COLO668 (cell line): ENCODE results near the gene PCDHGA6.
"Not testable (repeated sequence)": the region's sequence is repeated elsewhere in the genome, so short reads cannot be mapped to it uniquely, and the experiment has no call there.

Source experiments
- DNase-seq: peaks from one replicate; lab custom pipeline; 2025; ENCODE audit not compliant: unreplicated experiment; lab: John Stamatoyannopoulos, UW

PCDHGA6 gene

GRCh38 chr5:141359790-141360426, 13.8 kb upstream of the PCDHGA6 start, which contains the start of gene PCDHGB2:
Gene PCDHGB2 (plus strand): TSS chr5:141359994. CDS start chr5:141360136, 142 bp downstream.
- DNase-seq: no peak

- no peak for DNase-seq
These were observed 13.0 kb upstream of the PCDHGA6 start for GRCh38 chr5:141360685-141361084.

GRCh38 chr5:141362719-141363118, 11.0 kb upstream of the PCDHGA6 start:
- DNase-seq: no peak

GRCh38 chr5:141363952-141364660, 9.6 kb upstream of the PCDHGA6 start, which contains the start of gene PCDHGA5:
Gene PCDHGA5 (plus strand): TSS chr5:141364162. CDS start chr5:141364331, 169 bp downstream.
- DNase-seq: no peak

- DNase-seq: no peak
These were observed 7.4 kb upstream of the PCDHGA6 start for GRCh38 chr5:141366016-141366896.

- no peak for DNase-seq
These were observed 3.5 kb upstream of the PCDHGA6 start, which contains the start of gene PCDHGB3 for GRCh38 chr5:141369994-141370848. Gene PCDHGB3 (plus strand): TSS chr5:141370242. CDS start chr5:141370395, 153 bp downstream.

- no peak for DNase-seq
These were observed 1.9 kb upstream of the PCDHGA6 start for GRCh38 chr5:141371572-141372475.

- no peak for DNase-seq
These were observed 936 bp downstream of the PCDHGA6 start for GRCh38 chr5:141374627-141375026.

GRCh38 chr5:141375444-141376155, 1.9 kb downstream of the PCDHGA6 start:
- not testable (repeated sequence) for DNase-seq

GRCh38 chr5:141382469-141383294, 9.0 kb downstream of the PCDHGA6 start, which contains the start of gene PCDHGA7:
Gene PCDHGA7 (plus strand): TSS chr5:141382742. CDS start chr5:141382900, 158 bp downstream.
- no peak for DNase-seq

- DNase-seq: no peak
These were observed 9.7 kb downstream of the PCDHGA6 start for GRCh38 chr5:141383345-141383744.

- no peak for DNase-seq
These were observed 11.0 kb downstream of the PCDHGA6 start for GRCh38 chr5:141384471-141385267.

GRCh38 chr5:141387557-141388311, 14.0 kb downstream of the PCDHGA6 start, which contains the start of gene PCDHGB4:
Gene PCDHGB4 (plus strand): TSS chr5:141387698. CDS start chr5:141387885, 187 bp downstream.
- not testable (repeated sequence) for DNase-seq

GRCh38 chr5:141388661-141389060, 15.0 kb downstream of the PCDHGA6 start:
- DNase-seq: no peak

- DNase-seq: no peak
These were observed 15.7 kb downstream of the PCDHGA6 start for GRCh38 chr5:141389153-141390042.
